Right lobe of liver (tissue), 6 donors: Measurements from ENCODE around the gene FYN. TPM values are rescaled to one million over a fixed set of nuclear protein-coding genes. Genes with fewer than 3 reads are reported as not detected.

Experiments used
- ATAC-seq, 4 donors: fragments of 200-7000 bp; cut with Tn5 transposase; one replicate each; pipeline ENCODE4 v1.9.1; 2020; ENCODE audit warnings: mild to moderate bottlenecking in 4 of 4, moderate library complexity in 4 of 4
- DNase-seq, 3 donors: peaks; one replicate each; pipeline ENCODE4 v3.0.0-alpha.2; 2020
- H3K27ac ChIP-seq, 3 donors: fragments of 200-600 bp; one replicate each; pipeline ENCODE4 v1.8.0; 2022
- H3K27me3 ChIP-seq, 2 donors: fragments of 200-600 bp; one replicate each; pipeline ENCODE4 v1.8.0; 2022
- H3K36me3 ChIP-seq, 4 donors: fragments of 200-600 bp; sonication (generic) in 1 of 4; one replicate each; pipeline versions ENCODE4 v1.5.1 to v1.8.0; 2017 to 2022; ENCODE audit warnings: control low read depth in 1 of 4
- H3K4me1 ChIP-seq, 4 donors: fragments of 200-600 bp; sonication (generic) in 1 of 4; one replicate each; pipeline versions ENCODE4 v1.5.1 to v1.8.0; 2017 to 2022; ENCODE audit warnings: control low read depth in 1 of 4
- H3K4me3 ChIP-seq, 3 donors: fragments of 200-600 bp; one replicate each; pipeline ENCODE4 v1.8.0; 2022
- H3K9me3 ChIP-seq, 4 donors: fragments of 200-600 bp; sonication (generic) in 1 of 4; one replicate each; pipeline versions ENCODE4 v1.5.1 to v1.8.0; 2017 to 2022; ENCODE audit warnings: control low read depth in 1 of 4
- POLR2A ChIP-seq: fragments of 450-650 bp; IDR thresholded peaks from one replicate; pipeline ENCODE4 v1.6.1; 2017; ENCODE audit warnings: antibody characterized with exemption, mild to moderate bottlenecking
- WGBS: methylation state at CpG from one replicate; pipeline ENCODE4 v1.1.6; 2018; ENCODE audit warnings: low coverage, low lambda C conversion rate; ENCODE audit not compliant: insufficient coverage; ENCODE audit errors: missing lambda C conversion rate; 5-methylcytosine and 5-hydroxymethylcytosine counted together
- intact Hi-C, 2 donors: fragments of 100-400 bp; cut with DNase I; formaldehyde crosslinking; loops; one replicate each; pipeline versions ENCODE4 v1.11.2 to v1.14.1; 2022
- total RNA-seq, 6 experiments: library from RNA; depleted of rRNA in 2 of 6; stranded (reverse); fragments of >200 nt in 2 of 6; fragmentation: NEBNext Ultra II Directional in 3 of 6; extraction: Animal tissue kit (Norgen Biotek cat#: 25700) in 3 of 6; gene quantifications; one replicate each; pipeline versions ENCODE4 v1.1.0 to v1.2.4, GENCODE V29; 2016 to 2023
- TF ChIP-seq, protein P1 (sequence below), 4 donors: fragments of 200-600 bp in 3 of 4; fragments of 450-650 bp in 1 of 4; IDR thresholded peaks; one replicate each; pipeline versions ENCODE4 v1.5.1 to v1.8.0; 2016 to 2022; ENCODE audit warnings: antibody characterized with exemption in 4 of 4, mild to moderate bottlenecking in 2 of 4
- donor health status: DM: no; HTN: yes; CAD: no.
- donor health status: DM: no; HTN: no; CAD: no.
- donor health status: DM: no; HTN: no; CAD: no.
- donor health status: DM: no; HTN: yes; CAD: no.
- donor health status: DM: no; HTN: yes; CAD: no.

FYN gene
- total RNA-seq, 6 experiments from 2014 or later: 16.8 to 33.7 (median 23.5) TPM

DNA sequence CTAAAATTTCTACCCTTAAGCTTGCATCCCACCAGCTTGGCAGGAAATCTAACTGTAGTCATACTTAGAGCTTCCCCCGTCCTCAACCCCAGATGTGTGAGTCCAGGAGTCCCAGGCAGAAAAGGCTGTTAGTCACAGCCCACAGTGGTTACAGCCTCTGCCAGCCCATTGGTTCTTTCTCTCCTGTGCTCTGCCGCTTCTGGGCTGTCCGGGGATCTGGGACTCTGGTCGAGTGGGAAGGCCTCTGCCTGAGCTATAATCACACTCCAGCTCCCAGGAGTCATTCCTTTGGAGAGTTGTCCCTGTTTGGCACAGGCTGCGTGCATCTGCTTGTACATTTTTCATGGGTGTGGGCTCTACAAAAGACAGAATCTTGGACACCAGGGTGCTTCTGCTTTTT, 45.6 kb upstream of the FYN start:
- WGBS: 43% methylated on average over 1 of the region's 5 CpGs
- no peak overlapping the region for H3K27ac ChIP-seq
- DNase-seq (no peak), ATAC-seq (no peak)
- no peaks in the 10 kb centered on the region for H3K9me3 ChIP-seq
- H3K4me1 ChIP-seq: no peaks in the 10 kb centered on the region
- H3K4me3 ChIP-seq: no peak overlapping the region
- no peaks in the 10 kb centered on the region for H3K27me3 ChIP-seq
- intact Hi-C loops: no loop called here
- no peaks in the 10 kb centered on the region for H3K36me3 ChIP-seq
- TF ChIP-seq POLR2A: no peak
- TF ChIP-seq, protein P1, sequence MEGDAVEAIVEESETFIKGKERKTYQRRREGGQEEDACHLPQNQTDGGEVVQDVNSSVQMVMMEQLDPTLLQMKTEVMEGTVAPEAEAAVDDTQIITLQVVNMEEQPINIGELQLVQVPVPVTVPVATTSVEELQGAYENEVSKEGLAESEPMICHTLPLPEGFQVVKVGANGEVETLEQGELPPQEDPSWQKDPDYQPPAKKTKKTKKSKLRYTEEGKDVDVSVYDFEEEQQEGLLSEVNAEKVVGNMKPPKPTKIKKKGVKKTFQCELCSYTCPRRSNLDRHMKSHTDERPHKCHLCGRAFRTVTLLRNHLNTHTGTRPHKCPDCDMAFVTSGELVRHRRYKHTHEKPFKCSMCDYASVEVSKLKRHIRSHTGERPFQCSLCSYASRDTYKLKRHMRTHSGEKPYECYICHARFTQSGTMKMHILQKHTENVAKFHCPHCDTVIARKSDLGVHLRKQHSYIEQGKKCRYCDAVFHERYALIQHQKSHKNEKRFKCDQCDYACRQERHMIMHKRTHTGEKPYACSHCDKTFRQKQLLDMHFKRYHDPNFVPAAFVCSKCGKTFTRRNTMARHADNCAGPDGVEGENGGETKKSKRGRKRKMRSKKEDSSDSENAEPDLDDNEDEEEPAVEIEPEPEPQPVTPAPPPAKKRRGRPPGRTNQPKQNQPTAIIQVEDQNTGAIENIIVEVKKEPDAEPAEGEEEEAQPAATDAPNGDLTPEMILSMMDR (IDR thresholded peaks at IDR 0.05): no peak

DNA sequence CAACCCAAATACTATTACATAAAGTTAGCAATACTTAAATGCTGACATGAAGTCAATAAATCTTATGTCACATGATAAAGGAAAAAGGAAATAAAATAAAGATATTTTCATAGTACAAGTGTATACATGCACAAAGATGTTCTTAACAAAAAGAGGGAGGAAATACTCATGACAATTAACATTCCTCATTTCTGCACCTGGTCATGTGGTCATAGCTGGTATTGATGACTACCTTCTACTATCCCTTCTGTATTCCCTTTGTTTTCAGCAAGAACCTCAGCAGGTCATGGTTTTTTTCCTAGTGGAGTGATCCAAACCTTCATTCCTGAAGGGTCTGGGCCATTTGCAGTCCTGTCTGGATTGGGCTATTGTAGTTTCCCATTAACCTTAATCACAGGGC, 43.5 kb upstream of the FYN start:
- TF ChIP-seq, protein P1 (IDR thresholded peaks at IDR 0.05): no peak
- TF ChIP-seq POLR2A: no peak
- Histone ChIP-seq H3K27ac (no peak overlapping the region), H3K9me3 (no peaks in the 10 kb centered on the region), H3K36me3 (no peaks in the 10 kb centered on the region), H3K4me3 (no peak overlapping the region), H3K27me3 (no peaks in the 10 kb centered on the region), H3K4me1 (no peaks in the 10 kb centered on the region)
- no peak for DNase-seq
- no peak for ATAC-seq
- intact Hi-C loops: no loop called here

DNA sequence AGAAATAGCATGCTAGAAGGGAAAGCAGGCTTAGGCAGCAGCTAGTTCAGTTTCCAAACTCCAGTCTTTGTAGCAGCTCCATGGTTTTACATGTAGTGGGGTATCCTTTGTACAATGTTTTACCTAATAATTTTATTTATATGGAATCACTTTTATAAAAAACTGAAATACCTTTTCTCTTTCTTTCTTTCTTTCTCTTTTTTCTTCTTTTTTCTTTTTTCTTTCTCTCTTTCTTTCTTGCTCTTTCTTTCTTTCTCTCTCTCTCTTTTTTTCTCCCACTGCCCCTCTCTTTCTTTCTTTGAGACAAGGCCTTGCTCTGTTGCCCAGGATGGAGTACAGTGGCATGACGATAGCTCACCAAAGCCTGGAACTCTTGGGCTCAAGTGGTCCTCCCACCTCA, 41.4 kb upstream of the FYN start:
- no peak overlapping the region for H3K4me3 ChIP-seq
- H3K36me3 ChIP-seq: no peaks in the 10 kb centered on the region
- no peaks in the 10 kb centered on the region for H3K4me1 ChIP-seq
- TF ChIP-seq POLR2A: no peak
- TF ChIP-seq, protein P1 (IDR thresholded peaks at IDR 0.05): no peak
- ATAC-seq (no peak), DNase-seq (no peak)
- no peaks in the 10 kb centered on the region for H3K9me3 ChIP-seq
- intact Hi-C loops: no loop called here
- WGBS: no CpG with 5 or more reads among the region's 1 CpG
- H3K27me3 ChIP-seq: no peaks in the 10 kb centered on the region
- no peak overlapping the region for H3K27ac ChIP-seq

DNA sequence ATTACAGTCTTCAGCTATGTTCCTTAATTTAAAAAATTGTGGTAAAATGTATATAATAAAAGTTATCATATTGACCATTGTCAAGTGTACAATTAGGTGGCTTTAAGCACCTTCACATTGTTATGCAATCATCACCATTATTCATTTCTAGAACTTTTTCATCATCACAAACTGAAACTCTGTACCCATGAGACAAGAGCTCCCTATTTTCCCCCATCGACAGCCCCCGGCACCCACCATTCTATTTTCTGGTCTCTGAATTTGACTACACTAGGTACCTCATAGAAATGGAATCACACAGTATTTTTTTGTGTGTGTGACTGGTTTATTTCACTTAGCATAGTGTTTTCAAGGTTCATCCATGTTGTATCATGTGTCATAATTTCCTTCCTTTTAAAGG, 39.7 kb upstream of the FYN start:
- Histone ChIP-seq H3K36me3 (no peaks in the 10 kb centered on the region), H3K27ac (no peak overlapping the region), H3K4me3 (no peak overlapping the region), H3K9me3 (no peaks in the 10 kb centered on the region), H3K27me3 (no peaks in the 10 kb centered on the region), H3K4me1 (no peaks in the 10 kb centered on the region)
- intact Hi-C loops: no loop called here
- no peak for DNase-seq
- WGBS: 81% methylated on average over 2 of the region's 2 CpGs
- TF ChIP-seq POLR2A: no peak
- TF ChIP-seq, protein P1 (IDR thresholded peaks at IDR 0.05): no peak
- no peak for ATAC-seq

DNA sequence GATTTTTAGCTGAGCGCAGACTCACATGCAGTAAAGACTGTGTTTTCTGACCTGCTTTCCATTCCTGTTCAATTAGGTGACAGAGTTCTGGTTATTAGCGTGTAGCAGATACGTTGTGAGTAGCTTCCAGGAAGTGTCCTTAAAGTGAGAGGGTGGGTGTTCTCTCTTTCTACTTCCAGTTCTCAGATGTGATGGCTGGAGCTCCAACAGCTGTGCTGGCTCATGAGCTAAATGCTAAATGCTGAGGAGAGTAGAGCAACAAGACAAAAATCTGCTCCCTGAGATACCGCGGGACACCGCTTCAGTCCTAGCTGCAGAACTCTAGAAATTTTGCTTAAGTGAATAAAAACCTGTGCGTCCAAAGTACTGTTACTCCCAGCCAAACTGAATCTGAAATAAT, 38.2 kb upstream of the FYN start:
- no peak overlapping the region for H3K27ac ChIP-seq
- ATAC-seq (no peak), DNase-seq (no peak)
- no peaks in the 10 kb centered on the region for H3K9me3 ChIP-seq
- intact Hi-C loops: no loop called here
- TF ChIP-seq, protein P1 (IDR thresholded peaks at IDR 0.05): no peak
- H3K4me1 ChIP-seq: no peaks in the 10 kb centered on the region
- H3K27me3 ChIP-seq: no peaks in the 10 kb centered on the region
- no peaks in the 10 kb centered on the region for H3K36me3 ChIP-seq
- WGBS: 67% methylated on average over 7 of the region's 7 CpGs
- H3K4me3 ChIP-seq: no peak overlapping the region
